HepG2 (cell line): ENCODE measurements around the gene TMEM14A. TPM values are rescaled to one million over a fixed set of nuclear protein-coding genes. Genes with fewer than 3 reads are reported as not detected.

Experiments
- AKAP8 ChIP-seq: sonication (generic); formaldehyde crosslinking; IDR thresholded peaks from 2 replicates; pipeline ENCODE4 v1.5.1; 2020; ENCODE audit warnings: mild to moderate bottlenecking, missing genetic modification reagents
- BRD4 ChIP-seq: sonication (generic); formaldehyde crosslinking; IDR thresholded peaks from 2 replicates; pipeline ENCODE4 v1.4.0; 2020; ENCODE audit warnings: missing genetic modification reagents
- DMTF1 ChIP-seq: sonication (generic); formaldehyde crosslinking; IDR thresholded peaks from 2 replicates; pipeline ENCODE4 v1.4.0; 2020; ENCODE audit warnings: mild to moderate bottlenecking, missing genetic modification reagents
- DRAP1 ChIP-seq: IDR thresholded peaks from 2 replicates; pipeline ENCODE4 v1.6.1; 2016; ENCODE audit warnings: missing genetic modification reagents, missing compliant biosample characterization
- ESRRA ChIP-seq: sonication (generic); formaldehyde crosslinking; IDR thresholded peaks from 2 replicates; pipeline ENCODE4 v1.5.1; 2020; ENCODE audit warnings: mild to moderate bottlenecking, low read depth, missing genetic modification reagents
- FOXO1 ChIP-seq: sonication (generic); formaldehyde crosslinking; IDR thresholded peaks from 2 replicates; pipeline ENCODE4 v1.4.0; 2020; ENCODE audit warnings: missing genetic modification reagents
- FOXO4 ChIP-seq: sonication (generic); formaldehyde crosslinking; conservative IDR thresholded peaks from 2 replicates; pipeline ENCODE4 v1.8.1; 2023; ENCODE audit warnings: missing genetic modification reagents
- GMEB2 ChIP-seq: IDR thresholded peaks from 2 replicates; pipeline ENCODE4 v1.6.1; 2016; ENCODE audit warnings: missing biosample characterization, missing genetic modification reagents, low read depth
- GPBP1L1 ChIP-seq: sonication (generic); formaldehyde crosslinking; IDR thresholded peaks from 2 replicates; pipeline ENCODE4 v1.5.0; 2020; ENCODE audit warnings: mild to moderate bottlenecking, missing genetic modification reagents
- HDAC6 ChIP-seq: fragments of 200-600 bp; sonication (generic); IDR thresholded peaks from 2 replicates; pipeline ENCODE4 v1.7.0; 2017; ENCODE audit warnings: mild to moderate bottlenecking, antibody characterized with exemption, low read length, low read depth
- HNRNPUL1 ChIP-seq: fragments of 200-400 bp; formaldehyde crosslinking; IDR thresholded peaks from 2 replicates; pipeline ENCODE4 v1.6.1; 2017; ENCODE audit warnings: low read depth, mild to moderate bottlenecking, low read length, moderate library complexity
- HOXD1 ChIP-seq: sonication (generic); formaldehyde crosslinking; IDR thresholded peaks from 2 replicates; pipeline ENCODE4 v1.5.0; 2020; ENCODE audit warnings: missing genetic modification reagents
- ZNF12 ChIP-seq: sonication (generic); formaldehyde crosslinking; IDR thresholded peaks from 2 replicates; pipeline ENCODE4 v1.5.0; 2020; ENCODE audit warnings: missing genetic modification reagents
- ZNF142 ChIP-seq: sonication (generic); formaldehyde crosslinking; IDR thresholded peaks from 2 replicates; pipeline ENCODE4 v1.4.0; 2020; ENCODE audit warnings: missing genetic modification reagents
- ZNF44 ChIP-seq: sonication (generic); formaldehyde crosslinking; IDR thresholded peaks from 2 replicates; pipeline ENCODE4 v1.5.1; 2020; ENCODE audit warnings: mild to moderate bottlenecking, missing genetic modification reagents
- polyA plus RNA-seq, 8 experiments: library from polyadenylated mRNA; depleted of rRNA in 3 of 8; stranded (reverse) in 7 of 8; unstranded in 1 of 8; fragments of >200 nt; fragmentation: Illumina TruSeq in 4 of 8; extraction: Trizol in 4 of 8; gene quantifications; 2 replicates each; pipeline versions ENCODE4 v1.2.1 to v1.2.3, GENCODE V29; 2011 to 2016; ENCODE audit warnings: low read depth in 4 of 8, missing spikeins in 1 of 8, mixed read lengths in 1 of 8; ENCODE audit not compliant: insufficient read depth in 1 of 8
- total RNA-seq, 5 experiments: library from RNA; depleted of rRNA; stranded (reverse); fragments of >200 nt; fragmentation: Illumina TruSeq; extraction: Trizol; gene quantifications; 2 replicates each; pipeline ENCODE4 v1.2.3, GENCODE V29; 2016; ENCODE audit warnings: low read depth in 1 of 5

TMEM14A gene
- total and polyA plus RNA-seq, 2 of the 13 experiments (the other 11 are each of a cell fraction or from before 2014, with no cell fraction given) = 24.6 to 73.7 TPM

- no peak; the same call in 1 of the 2 replicates for TF ChIP-seq ZNF12 (CRISPR knock-in tag)
- TF ChIP-seq AKAP8 (CRISPR knock-in tag) = peak; percentile 69
- peak; percentile 69 for TF ChIP-seq FOXO1 (CRISPR knock-in tag)
- no peak for TF ChIP-seq FOXO4 (CRISPR knock-in tag)
- peak; percentile 85; the same call in 1 of the 2 replicates for TF ChIP-seq HOXD1 (CRISPR knock-in tag)
- peak; percentile 72 for TF ChIP-seq ESRRA
- TF ChIP-seq DMTF1 (CRISPR knock-in tag) = no peak
- no peak for TF ChIP-seq GMEB2
- no peak for TF ChIP-seq HDAC6
- peak; percentile 86 for TF ChIP-seq ZNF142 (CRISPR knock-in tag)
- 0 out of 2 replicates have a peak, but pooled peaks have one; percentile 34 for TF ChIP-seq ZNF44 (CRISPR knock-in tag)
- peak; percentile 96 for TF ChIP-seq BRD4 (CRISPR knock-in tag)
- TF ChIP-seq DRAP1 (CRISPR knock-in tag) = peak; percentile 96
- no peak for TF ChIP-seq HNRNPUL1
- TF ChIP-seq GPBP1L1 = no peak
Observed at GRCh38 chr6:52670502-52671409, at the start of gene TMEM14A (continued).
